GM19463 (cell line): ENCODE data around the gene MYO7B.

Source experiments
- ATAC-seq: cut with Tn5 transposase; IDR thresholded peaks from one replicate; pipeline ENCODE4 v1.9.1; 2021; ENCODE audit warnings: mild to moderate bottlenecking, moderate library complexity; ENCODE audit not compliant: unreplicated experiment

The MYO7B gene

DNA sequence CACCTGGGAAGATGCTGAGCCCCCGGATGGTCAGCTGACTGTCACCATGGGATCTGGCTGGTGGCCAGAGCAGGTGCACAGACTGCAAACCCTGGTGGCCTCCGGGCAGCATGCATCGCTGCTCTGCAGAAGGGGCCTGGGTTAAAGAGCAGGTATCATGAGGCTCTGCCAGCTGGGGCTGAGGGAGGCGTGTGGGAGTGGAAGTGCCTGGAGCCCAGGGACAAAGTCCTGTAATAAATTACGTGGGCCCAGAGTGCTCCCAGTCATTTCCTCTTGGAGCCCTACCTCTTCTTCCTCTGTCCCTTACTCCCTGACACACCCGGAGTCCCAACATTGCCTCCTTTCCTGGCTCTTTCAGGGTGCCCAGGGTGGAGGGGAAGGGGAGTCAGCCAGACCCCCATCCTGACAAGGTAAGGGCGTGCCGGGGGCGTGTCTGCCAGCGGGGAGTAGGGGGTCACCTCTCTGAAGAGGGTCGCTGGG, at the start of gene MYO7B:
Gene MYO7B (plus strand): TSS at position 262 of the 480 bp plus-strand sequence. CDS start 24,040 bp downstream, outside the sequence.
- no peak for ATAC-seq

DNA sequence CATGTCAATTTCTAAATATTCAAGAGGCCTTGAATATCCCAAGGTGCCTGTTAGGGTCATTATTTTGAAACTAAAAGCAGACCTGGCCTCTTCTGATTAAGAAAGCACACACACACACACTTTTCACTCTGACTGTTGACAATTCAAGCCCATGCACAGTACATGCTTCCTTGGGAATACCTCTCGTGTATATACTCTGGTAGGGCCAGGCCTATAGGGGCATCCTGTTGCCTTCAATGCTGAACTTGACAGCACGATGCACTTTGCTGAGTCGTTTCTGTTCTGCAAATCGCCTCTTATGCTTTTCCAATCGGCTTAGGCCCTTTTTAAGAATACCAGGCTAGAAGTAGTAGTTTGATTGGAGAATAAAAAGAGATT, 49.8 kb upstream of the MYO7B start:
- ATAC-seq, result no peak

DNA sequence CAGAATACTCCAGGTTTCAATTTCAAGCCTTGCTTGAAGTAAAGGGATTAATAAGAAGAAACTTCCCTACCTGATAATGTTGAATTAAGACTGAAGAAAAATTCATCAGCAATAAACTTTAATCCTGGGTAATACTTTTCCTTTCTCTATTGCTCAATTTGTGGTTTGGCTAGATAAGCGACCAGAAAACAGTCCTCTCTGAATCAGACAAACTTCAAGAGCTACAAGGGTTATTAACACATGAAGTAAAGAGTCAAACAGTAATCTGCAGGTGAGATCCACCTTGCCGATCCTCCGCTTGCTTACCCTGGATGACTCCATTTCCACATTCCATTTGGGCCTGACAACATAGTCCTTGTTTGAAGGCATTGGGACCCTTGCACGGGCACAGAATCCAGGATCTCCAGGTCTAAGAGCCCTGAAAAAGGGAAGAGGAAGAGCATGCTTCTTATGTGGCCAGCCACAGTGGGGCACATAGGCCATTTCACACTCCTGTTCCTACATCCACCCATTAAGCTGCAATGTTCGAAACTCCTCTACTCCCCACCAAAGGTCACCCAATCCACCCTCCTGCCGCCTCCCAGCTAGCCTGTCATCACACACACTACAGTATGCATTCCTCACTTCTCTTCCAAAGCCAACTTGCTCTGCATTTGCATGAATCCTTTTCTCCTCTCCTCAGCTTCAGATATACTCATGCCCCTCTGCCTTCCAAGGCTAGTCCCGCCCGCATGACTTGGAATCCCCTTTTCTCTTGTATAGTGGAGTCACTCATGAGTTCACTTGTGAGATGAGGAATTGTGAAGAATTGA, 49.0 kb upstream of the MYO7B start:
- no peak for ATAC-seq

DNA sequence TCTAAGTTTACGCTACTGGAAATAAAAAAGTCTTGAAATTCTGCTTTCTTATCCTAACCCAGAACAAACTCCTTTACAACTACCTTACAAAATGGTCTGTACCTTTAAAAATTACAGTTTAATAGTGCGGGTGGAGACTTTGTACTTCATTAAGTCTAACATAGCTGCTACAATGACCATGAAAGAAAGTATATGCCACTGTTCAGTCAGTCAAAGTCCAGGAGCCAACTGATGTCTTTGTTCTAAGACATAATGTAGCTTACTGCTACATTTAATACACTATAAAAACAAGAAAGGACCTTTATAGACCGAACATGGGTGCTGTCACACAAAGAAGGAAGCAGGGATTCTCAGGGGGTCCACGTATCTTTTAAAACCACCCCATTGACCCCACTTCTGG, 45.2 kb upstream of the MYO7B start:
- ATAC-seq, result no peak

DNA sequence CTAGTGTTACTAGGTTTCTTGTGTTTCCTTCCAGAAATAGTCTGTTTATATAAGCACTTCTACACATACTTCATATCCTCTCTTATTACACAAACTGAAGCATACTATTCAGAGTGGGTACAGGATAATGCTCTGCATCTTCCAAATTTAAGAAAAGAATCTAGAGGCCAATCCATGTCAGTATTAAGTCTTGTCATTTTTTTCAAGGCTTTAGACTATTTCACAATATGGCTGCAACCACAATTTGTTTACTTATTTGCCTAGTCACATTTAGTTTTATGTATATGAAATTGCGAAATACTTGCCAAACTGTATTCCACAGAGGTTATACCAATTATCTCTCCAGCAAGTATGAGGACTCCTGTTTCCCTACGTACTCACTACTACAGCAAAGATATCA, 37.1 kb upstream of the MYO7B start:
- ATAC-seq, result no peak

DNA sequence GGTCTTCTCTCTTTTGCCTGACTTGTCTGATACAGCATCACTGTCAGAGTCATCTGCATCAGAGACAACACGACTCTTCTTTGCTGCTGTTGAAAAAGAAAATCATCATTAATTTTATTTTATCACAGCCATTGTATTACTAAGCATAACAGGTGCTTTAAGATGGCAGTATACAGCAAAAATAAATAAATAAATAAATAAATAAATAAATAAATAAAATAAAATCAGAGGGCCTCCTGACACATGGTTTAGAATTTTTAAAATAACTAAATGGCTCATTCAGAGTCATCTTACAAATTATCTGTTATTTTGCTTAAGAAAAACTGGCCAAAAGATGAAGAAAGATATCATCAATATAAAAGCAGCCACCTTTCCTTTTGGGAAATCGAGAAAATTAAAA, 32.0 kb upstream of the MYO7B start:
- no peak for ATAC-seq

DNA sequence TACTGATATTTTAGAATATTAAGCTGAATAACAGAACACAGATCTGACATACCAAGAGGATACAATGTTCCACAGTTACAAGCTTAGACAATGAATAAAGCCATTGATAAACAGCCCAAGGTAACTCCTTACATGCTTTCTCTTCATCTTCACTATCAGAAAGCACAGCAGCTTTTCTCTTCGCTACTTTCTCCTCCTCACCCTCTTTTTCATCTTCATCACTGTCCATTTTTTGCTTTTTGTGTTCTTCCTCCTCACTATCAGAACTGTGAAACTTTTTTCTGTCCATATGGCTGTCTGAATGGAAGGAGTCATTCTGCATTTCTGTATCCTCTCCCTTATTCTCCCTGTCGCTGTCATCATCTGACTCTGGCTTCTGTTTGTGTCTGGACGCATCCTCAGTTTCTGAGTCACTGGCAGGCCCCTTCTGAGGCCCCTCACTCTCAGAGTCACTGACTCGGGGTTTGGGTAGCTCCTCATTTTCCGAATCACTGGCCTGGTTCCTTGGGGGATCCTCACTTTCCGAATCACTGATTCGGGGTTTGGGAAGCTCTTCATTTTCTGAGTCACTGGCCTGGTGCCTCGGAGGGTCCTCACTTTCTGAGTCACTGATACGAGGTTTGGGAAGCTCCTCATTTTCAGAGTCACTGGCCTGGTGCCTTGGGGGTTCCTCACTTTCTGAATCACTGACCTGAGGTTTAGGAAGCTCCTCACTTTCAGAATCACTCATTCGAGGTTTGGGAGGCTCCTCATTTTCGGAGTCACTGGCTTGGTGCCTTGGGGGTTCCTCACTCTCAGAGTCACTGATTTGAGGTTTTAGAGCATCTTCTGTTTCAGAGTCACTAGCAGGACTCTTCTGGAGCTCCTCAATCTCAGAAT, 30.7 kb upstream of the MYO7B start:
- ATAC-seq, result no peak

DNA sequence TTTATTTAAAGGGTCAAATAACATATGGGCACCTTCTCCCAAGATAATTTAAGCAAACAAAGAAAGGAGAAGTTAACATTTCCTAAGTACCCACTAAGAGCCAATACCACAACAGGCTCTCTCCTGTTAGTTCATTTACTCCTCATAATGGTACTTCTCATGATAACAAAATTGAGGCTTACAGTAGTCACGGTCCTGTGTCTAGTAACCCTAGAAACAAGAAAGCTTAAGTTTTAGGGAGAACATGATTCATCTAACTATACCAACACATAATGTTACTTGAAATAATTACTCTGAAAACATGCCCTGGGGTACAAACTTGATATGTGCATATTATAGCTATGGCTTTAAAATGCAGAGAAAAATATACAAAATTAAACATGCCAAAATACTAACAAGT, 29.0 kb upstream of the MYO7B start:
- ATAC-seq, result no peak

DNA sequence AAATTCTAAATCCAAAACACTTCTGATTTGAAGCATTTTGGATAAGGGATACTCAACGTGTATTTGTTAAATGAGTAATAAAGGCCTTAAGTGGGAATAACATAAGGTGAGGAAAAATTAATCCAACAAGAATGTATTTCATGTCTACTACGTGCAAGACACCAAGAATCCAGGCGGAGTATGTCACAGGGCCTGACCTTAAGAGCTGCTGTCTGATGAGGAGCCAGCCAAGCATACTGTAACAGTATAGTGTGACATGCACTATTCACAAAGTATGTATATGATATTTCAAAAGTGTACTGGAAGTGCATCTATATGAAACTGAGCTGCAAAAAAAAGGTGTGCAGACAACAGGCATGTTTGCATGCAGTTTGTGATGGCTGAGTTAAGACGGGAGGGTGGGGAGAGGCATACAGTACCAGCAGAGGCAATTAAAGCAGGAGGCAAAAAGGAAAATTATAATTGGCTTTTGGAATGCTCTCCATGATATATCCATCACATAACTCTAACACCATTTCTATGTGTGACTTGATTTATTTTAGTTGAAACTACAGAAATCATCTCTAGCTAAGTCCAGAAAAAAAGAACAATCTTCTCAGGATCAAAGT, 27.4 kb upstream of the MYO7B start:
- no peak for ATAC-seq

DNA sequence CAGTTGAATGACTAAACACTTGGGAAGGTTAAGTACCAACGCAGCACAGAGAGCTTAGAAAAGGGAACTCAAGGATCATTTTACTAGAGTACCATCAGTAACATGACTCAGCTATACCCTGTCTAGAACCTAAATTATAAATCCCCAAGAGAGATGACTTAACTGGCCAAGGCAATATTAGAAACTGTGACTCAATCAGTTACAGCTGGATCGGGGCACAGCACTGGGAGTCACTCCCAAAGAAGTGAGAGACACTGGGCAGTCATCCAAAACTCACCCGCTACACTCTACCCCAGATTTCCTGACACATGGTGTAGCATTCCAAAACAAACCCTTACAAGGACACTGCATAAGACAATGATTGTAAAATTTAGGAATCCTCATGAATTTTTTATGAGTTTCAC, 26.9 kb upstream of the MYO7B start:
- peak; percentile 60 for ATAC-seq

DNA sequence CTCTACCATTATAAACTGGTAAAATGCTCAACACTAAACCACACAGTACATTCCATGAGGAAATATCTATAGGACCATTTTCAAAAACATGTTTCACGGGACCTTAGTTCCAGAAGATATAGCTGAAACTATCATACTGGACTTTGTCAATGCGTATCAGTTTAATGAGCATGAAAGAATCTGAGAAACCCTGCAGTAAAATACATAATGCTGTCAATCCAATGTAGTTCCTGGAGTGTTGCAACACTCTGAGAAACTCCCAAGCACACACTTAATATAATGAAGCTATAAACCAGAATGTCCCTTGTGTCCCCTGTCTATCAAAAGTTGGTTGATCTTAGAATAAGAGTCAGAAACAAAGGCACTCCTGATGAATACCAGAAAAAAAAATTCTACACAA, 25.4 kb upstream of the MYO7B start:
- no peak for ATAC-seq

DNA sequence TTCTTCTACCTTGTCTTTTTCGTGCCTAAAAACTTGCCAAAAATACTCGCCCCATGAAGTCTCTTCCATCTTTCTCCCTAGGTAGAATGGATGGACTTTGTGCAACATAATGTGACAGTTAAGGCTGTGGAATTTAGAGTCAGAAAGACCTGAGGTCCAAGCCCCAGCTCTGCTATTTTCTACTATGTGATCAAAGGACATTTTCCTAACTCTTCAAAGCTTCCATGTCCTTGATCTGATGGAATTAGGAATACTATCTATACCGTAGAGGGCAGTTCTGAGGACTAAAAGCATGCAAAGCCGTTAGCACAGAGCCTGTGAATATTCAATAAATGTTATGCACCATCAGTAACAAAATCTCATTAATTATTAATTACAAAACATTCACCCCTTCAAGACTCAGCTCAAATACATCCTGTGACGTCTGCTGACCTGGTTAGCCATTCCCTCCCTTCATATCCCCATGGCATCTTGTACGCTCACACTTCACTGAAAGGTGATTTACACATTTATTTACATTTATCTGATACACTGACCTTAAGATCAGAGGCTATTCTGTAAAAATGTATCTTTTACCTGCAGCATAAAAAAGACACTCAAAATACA, 24.3 kb upstream of the MYO7B start:
- no peak for ATAC-seq

DNA sequence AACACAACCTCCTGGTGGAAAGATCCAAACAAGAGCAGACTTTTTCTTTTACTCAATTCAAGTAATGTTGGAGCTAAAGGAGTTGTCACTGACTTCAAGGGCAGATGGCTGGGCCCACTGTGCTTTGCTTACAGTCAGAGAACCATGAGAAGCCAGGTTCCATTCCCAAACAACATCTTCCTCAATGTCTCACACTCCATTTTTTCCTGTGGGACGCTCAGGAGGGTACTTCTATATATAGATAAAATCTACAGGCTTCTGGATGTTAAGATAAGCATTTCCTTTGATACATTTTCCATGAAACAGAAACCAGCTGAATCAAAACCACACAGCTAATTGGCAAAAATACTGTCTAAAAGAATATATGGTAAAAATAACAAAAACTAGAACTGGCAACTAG, 23.6 kb upstream of the MYO7B start:
- no peak for ATAC-seq

DNA sequence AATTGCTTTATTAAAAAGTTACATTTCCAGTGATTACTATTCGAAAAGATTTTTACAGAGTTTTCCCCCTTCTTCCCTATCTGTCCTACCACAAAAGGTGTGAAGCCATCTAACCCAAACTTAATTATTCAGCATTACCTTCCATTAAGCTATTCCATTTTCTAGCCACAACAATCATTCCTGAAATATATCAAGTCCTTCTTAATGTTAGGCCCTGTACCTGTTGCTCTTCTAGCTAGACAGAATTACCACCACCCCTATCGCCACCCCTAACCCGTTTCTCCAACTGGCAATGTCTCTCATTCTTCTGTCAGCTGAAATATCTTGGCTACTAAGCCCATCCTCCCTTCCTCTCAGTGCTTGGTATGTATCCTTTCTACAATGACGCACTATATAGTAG, 23.1 kb upstream of the MYO7B start:
- no peak for ATAC-seq

DNA sequence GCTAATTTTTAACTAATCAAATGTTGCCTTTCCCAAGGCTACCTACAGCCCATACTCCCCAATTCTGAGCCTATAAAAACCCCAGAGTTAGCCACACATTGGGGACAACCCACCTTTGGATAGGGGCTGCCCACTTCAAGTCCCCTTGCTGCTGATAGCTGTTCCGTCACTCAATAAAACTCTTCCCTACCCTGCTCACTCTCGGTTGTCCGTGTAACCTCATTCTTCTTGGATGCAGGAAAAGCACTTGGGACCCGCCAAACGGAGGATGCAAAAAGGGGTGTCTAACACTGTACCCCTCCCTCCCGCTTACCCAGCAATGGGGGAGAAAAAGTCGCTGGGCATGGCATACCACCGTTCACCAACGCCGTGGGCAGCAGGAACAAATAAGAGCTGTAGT, 21.4 kb upstream of the MYO7B start:
- ATAC-seq, result no peak

DNA sequence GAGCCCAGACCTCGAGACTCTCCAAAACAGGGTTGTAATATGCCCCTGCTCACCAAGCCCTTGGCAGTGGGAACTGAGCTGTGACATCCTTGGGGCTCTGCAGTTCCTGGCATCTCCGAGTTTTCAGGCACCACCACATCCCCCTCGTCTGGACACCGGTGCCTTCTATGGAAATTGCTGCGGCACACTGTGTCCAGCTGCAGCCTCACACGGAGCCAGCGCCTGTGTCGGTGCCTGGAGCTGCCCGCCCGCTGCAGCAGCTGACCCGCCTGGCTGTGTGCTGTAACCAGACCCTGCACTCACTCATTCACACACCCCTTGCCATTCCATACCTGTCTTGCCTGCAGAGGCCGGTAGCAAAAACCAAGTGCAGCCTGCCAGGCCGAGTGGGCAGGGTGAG, 21.0 kb upstream of the MYO7B start:
- no peak for ATAC-seq

DNA sequence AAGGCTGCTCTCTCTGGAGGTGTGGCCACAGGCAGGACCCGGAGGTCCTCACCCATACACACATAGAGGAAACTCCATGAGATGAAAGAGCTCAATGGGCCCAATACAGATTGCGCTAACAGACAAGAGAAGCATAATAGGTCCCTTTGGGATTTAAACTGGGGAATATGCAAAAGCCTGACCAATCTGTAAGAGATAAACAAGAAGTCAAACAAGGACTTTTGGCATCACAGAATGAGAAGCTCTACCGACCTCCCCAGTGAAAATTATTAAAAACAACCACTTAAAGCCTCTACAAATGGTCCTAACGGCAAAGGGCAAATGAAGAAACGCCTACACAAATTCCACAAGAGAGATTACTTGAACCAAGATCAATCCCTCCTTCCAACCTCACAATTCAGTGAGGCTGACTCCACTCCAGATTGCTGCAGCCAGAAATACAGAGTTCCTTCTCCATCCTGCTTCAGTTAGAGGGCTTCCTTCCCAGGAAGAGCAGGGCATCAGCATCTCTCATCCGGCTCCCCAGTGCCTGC, 20.0 kb upstream of the MYO7B start:
- ATAC-seq, result no peak

DNA sequence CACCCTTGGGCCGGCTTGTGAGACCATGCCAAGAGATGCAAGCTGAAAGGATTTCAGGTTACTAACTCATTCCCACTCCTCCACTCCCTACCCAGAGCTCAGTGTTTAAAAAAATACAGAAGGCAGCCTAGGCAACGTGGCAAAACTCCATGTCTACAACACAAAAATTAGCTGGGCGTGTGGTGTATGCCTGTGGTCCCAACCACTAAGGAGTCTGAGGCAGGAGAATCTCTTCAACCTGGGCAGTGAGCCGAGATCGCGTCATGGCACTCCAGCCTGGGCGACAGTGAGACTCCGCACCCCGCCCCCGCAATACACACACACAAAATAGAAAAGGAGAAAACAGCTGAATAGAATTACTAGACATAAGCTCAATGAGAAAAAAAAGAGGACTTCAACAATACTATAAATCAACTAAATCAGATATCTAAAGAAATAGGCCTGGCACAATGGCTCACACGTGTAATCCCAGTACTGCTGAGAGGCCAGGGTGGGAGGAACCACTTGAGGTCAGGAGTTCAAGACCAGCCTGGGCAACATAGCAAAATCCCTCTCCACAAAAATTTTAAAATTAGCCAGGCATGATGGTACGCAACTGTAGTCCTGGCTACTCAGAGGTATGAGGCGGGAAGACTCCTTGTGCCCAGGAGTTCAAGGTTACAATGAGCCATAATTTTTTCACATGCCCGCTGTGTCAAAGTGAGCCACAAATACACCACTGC, 19.3 kb upstream of the MYO7B start:
- ATAC-seq, result no peak

DNA sequence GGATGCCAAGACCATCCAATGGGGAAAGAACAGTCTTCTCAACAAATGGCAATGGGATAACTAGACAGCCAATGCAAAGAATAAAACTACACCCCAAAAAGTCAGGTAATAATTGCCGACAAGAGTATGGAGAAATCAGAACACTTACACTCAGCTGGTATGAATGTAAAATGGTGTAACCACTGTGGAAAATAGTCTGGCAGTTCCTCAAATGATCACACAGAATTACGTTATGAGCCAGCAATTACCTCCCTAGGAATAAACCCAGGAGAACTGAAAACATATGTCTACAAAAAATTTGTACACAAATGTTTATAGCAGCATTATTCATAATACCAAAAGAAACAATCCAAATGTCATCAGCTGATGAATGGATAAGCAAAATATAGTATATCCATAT, 18.0 kb upstream of the MYO7B start:
- ATAC-seq, result no peak

DNA sequence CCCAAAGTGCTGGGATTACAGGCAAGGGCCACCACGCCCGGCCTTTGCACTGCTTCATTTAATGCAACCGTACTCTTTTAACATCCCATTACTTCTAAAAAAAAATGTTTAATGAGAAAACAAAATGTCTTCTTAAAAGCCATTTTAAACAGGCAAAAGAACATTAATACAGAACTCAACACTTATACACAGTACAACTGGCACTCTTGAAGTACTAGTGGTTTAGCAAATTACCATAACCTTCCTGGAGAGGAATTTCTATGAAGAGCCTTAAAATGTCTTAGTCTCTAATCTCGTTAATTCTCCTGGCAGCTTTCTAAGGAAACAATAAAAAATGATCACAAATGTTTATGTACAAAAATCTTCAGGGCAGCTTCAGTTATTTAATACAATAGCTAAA, 15.1 kb upstream of the MYO7B start:
- ATAC-seq, result no peak
